Endothelial cell of umbilical vein (primary cell): ENCODE data around the gene BPTF. TPM values are rescaled to one million over a fixed set of nuclear protein-coding genes. Genes with fewer than 3 reads are reported as not detected.
"Not testable (repeated sequence)": the region's sequence is repeated elsewhere in the genome, so short reads cannot be mapped to it uniquely, and the experiment has no call there.

ENCODE experiments used
- BruUV-seq: library from RNA; stranded (reverse); fragments of 400-500 nt; replicated peaks from 2 replicates; lab custom pipeline; 2021; lab: Mats Ljungman, UMichigan
- CTCF ChIA-PET: fragments of 300-600, 350-600 bp; sonication (Branson Sonifier 250); formaldehyde crosslinking; loops from one replicate; lab custom pipeline; 2021; ENCODE audit warnings: antibody characterized with exemption, inconsistent platforms; lab: Charles Lee
- POLR2A ChIA-PET: fragments of 300-600, 350-600 bp; sonication (Branson Sonifier 250); formaldehyde crosslinking; loops from one replicate; lab custom pipeline; 2021; ENCODE audit warnings: antibody characterized with exemption, inconsistent platforms; lab: Charles Lee
- DNase-seq: peaks from one replicate; pipeline ENCODE4 v3.0.0-alpha.2; 2011; ENCODE audit warnings: low read depth, low spot score
- FAIRE-seq: peaks from 2 replicates; lab custom pipeline; 2011; peaks lifted over from hg19 to GRCh38; lab: Jason Lieb, UNC
- H2AFZ ChIP-seq: 2 replicates; pipeline ENCODE4 v1.6.0; 2012; ENCODE audit warnings: low read depth, low read length, control low read depth, inconsistent platforms
- H3K27ac ChIP-seq: 2 replicates; pipeline ENCODE4 v1.5.1; 2011; ENCODE audit warnings: low read depth, mild to moderate bottlenecking, control low read depth, low read length, moderate library complexity; ENCODE audit not compliant: insufficient read depth
- H3K27me3 ChIP-seq, 2 experiments: 2 replicates each; pipeline versions ENCODE4 v1.6.0 to v1.6.1; 2011; ENCODE audit warnings: low read length in 2 of 2, mixed read lengths in 1 of 2; ENCODE audit not compliant: control insufficient read depth in 2 of 2, insufficient read depth in 2 of 2
- H3K36me3 ChIP-seq, 2 experiments: 2 replicates in 1 of 2; 3 replicates in 1 of 2; pipeline ENCODE4 v1.5.1; 2011; ENCODE audit warnings: low read length in 2 of 2, mild to moderate bottlenecking in 1 of 2, moderate library complexity in 1 of 2; ENCODE audit not compliant: control insufficient read depth in 2 of 2, insufficient read depth in 2 of 2; ENCODE audit errors: extremely low read depth in 1 of 2
- H3K4me1 ChIP-seq: 3 replicates; pipeline ENCODE4 v1.5.1; 2011; ENCODE audit warnings: mild to moderate bottlenecking, low read length; ENCODE audit not compliant: control insufficient read depth, insufficient read depth; ENCODE audit errors: extremely low read depth
- H3K4me2 ChIP-seq: 2 replicates; pipeline ENCODE4 v1.6.1; 2011; ENCODE audit warnings: low read length, control low read depth, mixed read lengths; ENCODE audit not compliant: insufficient read depth
- H3K4me3 ChIP-seq, 3 experiments: fragments of 200-600 bp in 1 of 3; sonication (generic), shearing (Covaris generic) in 1 of 3; replicated peaks in 1 of 3; 2 replicates each; pipeline ENCODE4 v1.5.1; 2011 to 2016; ENCODE audit warnings: control low read depth in 3 of 3, low read length in 3 of 3, mild to moderate bottlenecking in 2 of 3, inconsistent platforms in 1 of 3, low read depth in 1 of 3, moderate library complexity in 1 of 3; ENCODE audit not compliant: insufficient read depth in 1 of 3
- H3K79me2 ChIP-seq: 2 replicates; pipeline ENCODE4 v1.6.0; 2012; ENCODE audit warnings: low read length, inconsistent platforms; ENCODE audit not compliant: control insufficient read depth, insufficient read depth
- H3K9ac ChIP-seq: replicated peaks from 2 replicates; pipeline ENCODE3; 2011; ENCODE audit warnings: low read length, control low read depth; ENCODE audit not compliant: insufficient read depth; ENCODE audit errors: extremely low read depth
- H3K9me1 ChIP-seq: replicated peaks from 3 replicates; pipeline ENCODE4 v1.6.0; 2011; ENCODE audit warnings: mild to moderate bottlenecking, low read length; ENCODE audit not compliant: control insufficient read depth, insufficient read depth; ENCODE audit errors: extremely low read depth
- H3K9me3 ChIP-seq: replicated peaks from 2 replicates; pipeline ENCODE4 v1.5.1; 2012; ENCODE audit warnings: low read length, inconsistent platforms; ENCODE audit not compliant: control insufficient read depth, insufficient read depth
- H4K20me1 ChIP-seq: replicated peaks from 2 replicates; pipeline ENCODE3; 2011; ENCODE audit warnings: mild to moderate bottlenecking, low read length; ENCODE audit not compliant: control insufficient read depth, insufficient read depth; ENCODE audit errors: extremely low read depth
- EZH2 ChIP-seq: IDR thresholded peaks from 2 replicates; pipeline ENCODE4 v1.6.1; 2012; ENCODE audit warnings: borderline replicate concordance, low read depth, mild to moderate bottlenecking, moderate library complexity, low read length, inconsistent platforms; ENCODE audit not compliant: severe bottlenecking
- FOS ChIP-seq: IDR thresholded peaks from 2 replicates; pipeline ENCODE4 v1.6.1; 2011; ENCODE audit warnings: mild to moderate bottlenecking, low read length, moderate library complexity, borderline replicate concordance; ENCODE audit not compliant: insufficient read depth
- GATA2 ChIP-seq: IDR thresholded peaks from 2 replicates; pipeline ENCODE4 v1.7.0; 2011; ENCODE audit warnings: low read depth, mild to moderate bottlenecking, moderate library complexity, mixed read lengths, low read length; ENCODE audit not compliant: insufficient read length, insufficient read depth
- JUN ChIP-seq: IDR thresholded peaks from 2 replicates; pipeline ENCODE4 v1.6.1; 2011; ENCODE audit warnings: borderline replicate concordance, low read depth; ENCODE audit not compliant: insufficient read length, insufficient read depth
- MAX ChIP-seq: IDR thresholded peaks from 2 replicates; pipeline ENCODE4 v1.6.1; 2011; ENCODE audit not compliant: insufficient read depth, insufficient read length
- MYC ChIP-seq: IDR thresholded peaks from one replicate; pipeline ENCODE4 v1.6.1; 2011; ENCODE audit warnings: mild to moderate bottlenecking, low read depth, low read length
- POLR2A ChIP-seq: IDR thresholded peaks from 2 replicates; pipeline ENCODE4 v1.6.1; 2012; ENCODE audit warnings: low read depth, mild to moderate bottlenecking, control low read depth, low read length
- POLR2AphosphoS5 ChIP-seq: IDR thresholded peaks from 2 replicates; pipeline ENCODE4 v1.6.1; 2012; ENCODE audit warnings: low read depth, mild to moderate bottlenecking, control low read depth, low read length, moderate library complexity; ENCODE audit not compliant: insufficient read depth
- dilution Hi-C: fragments of 300-500 bp; cut with MboI; formaldehyde crosslinking; loops from one replicate; pipeline ENCODE4 v1.15.0; 2019; ENCODE audit warnings: low sequenced_read_pairs; ENCODE audit not compliant: extremely low pct_ligation_motif_present
- intact Hi-C: fragments of 100-400 bp; cut with micrococcal nuclease; formaldehyde crosslinking; loops from one replicate; pipeline ENCODE4 v1.10.0; 2022
- polyA plus RNA-seq, 4 experiments: library from polyadenylated mRNA; depleted of rRNA in 3 of 4; stranded (reverse) in 3 of 4; unstranded in 1 of 4; fragments of >200 nt; gene quantifications; 2 replicates each; pipeline versions ENCODE4 v1.2.1 to v1.2.3, GENCODE V29; 2011 to 2012; ENCODE audit warnings: missing spikeins in 1 of 4
- total RNA-seq: library from RNA; stranded (reverse); gene quantifications from 2 replicates; pipeline ENCODE4 v1.2.3, GENCODE V29; 2021
- TF ChIP-seq, protein P1 (sequence below), 2 donors: IDR thresholded peaks; 1 replicate in 1 of 2; 2 replicates in 1 of 2; pipeline ENCODE4 v1.5.1; 2011; ENCODE audit warnings: low read length in 2 of 2, mild to moderate bottlenecking in 2 of 2, moderate library complexity in 2 of 2, control low read depth in 1 of 2, inconsistent platforms in 1 of 2, low read depth in 1 of 2; ENCODE audit not compliant: insufficient read depth in 1 of 2; ENCODE audit errors: extremely low read depth in 1 of 2

Gene BPTF
- total and polyA plus RNA-seq, 2 donors (not counting 3 experiments of a cell fraction or from before 2014, with no cell fraction given): 41.0 to 88.1 TPM

GRCh38 chr17:67902511-67903231, 77.4 kb downstream of the BPTF start:
- DNase-seq (no peak), FAIRE-seq (peak; percentile 52)
- Histone ChIP-seq H3K36me3 (peaks cover 9 to 11% of the 10 kb centered on the region in 2 experiments), H3K9me1 (no peaks in the 10 kb centered on the region), H2AFZ (no peak overlapping the region), H4K20me1 (no peaks in the 10 kb centered on the region), H3K79me2 (no peaks in the 10 kb centered on the region), H3K27ac (no peak overlapping the region), H3K27me3 (no peaks in the 10 kb centered on the region), H3K9ac (no peak overlapping the region), H3K4me3 (no peak overlapping the region), H3K4me2 (no peak overlapping the region), H3K9me3 (no peaks in the 10 kb centered on the region), H3K4me1 (no peaks in the 10 kb centered on the region)
- no TSS peak for BruUV-seq
- intact Hi-C loops: no loop called here
- no peak for TF ChIP-seq JUN
- no peak for TF ChIP-seq GATA2
- TF ChIP-seq MYC: no peak
- TF ChIP-seq POLR2AphosphoS5: no peak
- no peak for TF ChIP-seq FOS
- TF ChIP-seq, protein P1, sequence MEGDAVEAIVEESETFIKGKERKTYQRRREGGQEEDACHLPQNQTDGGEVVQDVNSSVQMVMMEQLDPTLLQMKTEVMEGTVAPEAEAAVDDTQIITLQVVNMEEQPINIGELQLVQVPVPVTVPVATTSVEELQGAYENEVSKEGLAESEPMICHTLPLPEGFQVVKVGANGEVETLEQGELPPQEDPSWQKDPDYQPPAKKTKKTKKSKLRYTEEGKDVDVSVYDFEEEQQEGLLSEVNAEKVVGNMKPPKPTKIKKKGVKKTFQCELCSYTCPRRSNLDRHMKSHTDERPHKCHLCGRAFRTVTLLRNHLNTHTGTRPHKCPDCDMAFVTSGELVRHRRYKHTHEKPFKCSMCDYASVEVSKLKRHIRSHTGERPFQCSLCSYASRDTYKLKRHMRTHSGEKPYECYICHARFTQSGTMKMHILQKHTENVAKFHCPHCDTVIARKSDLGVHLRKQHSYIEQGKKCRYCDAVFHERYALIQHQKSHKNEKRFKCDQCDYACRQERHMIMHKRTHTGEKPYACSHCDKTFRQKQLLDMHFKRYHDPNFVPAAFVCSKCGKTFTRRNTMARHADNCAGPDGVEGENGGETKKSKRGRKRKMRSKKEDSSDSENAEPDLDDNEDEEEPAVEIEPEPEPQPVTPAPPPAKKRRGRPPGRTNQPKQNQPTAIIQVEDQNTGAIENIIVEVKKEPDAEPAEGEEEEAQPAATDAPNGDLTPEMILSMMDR (IDR thresholded peaks at IDR 0.05; ENCODE audit: extremely low read depth in 1 of 2, insufficient read depth in 1 of 2, low read depth in 1 of 2, low read length in 2 of 2): no peak
- TF ChIP-seq POLR2A: no peak
- no peak for TF ChIP-seq EZH2
- no peak for TF ChIP-seq MAX
- ChIA-PET POLR2A (interaction anchor here (0.6 kb wide), 1 partner anchor 22 kb away, joined by 6 read pairs; no protein-coding TSS in a partner anchor), CTCF (no interaction called here)
- dilution Hi-C loops: no loop called here

- intact Hi-C loops, H3K27me3 ChIP-seq, H3K4me3 ChIP-seq, H3K4me2 ChIP-seq, H3K9me3 ChIP-seq, DNase-seq, dilution Hi-C loops, H3K27ac ChIP-seq, H3K4me1 ChIP-seq, H3K79me2 ChIP-seq, H3K9me1 ChIP-seq, H4K20me1 ChIP-seq, H2AFZ ChIP-seq, H3K9ac ChIP-seq, CTCF ChIA-PET, FAIRE-seq, BruUV-seq: not testable (repeated sequence)
- peaks cover 11% of the 10 kb centered on the region in 2 experiments for H3K36me3 ChIP-seq
- POLR2A ChIA-PET: interaction anchor here (0.7 kb wide), 1 partner anchor 12 kb away, joined by 3 read pairs; no protein-coding TSS in a partner anchor
Measured at GRCh38 chr17:67905298-67905697, 80.0 kb downstream of the BPTF start.
